Measurements from ENCODE around the gene NEURL2. TPM values are rescaled to one million over a fixed set of nuclear protein-coding genes. Genes with fewer than 3 reads are reported as not detected.

Gene NEURL2
- total and polyA plus RNA-seq, 10 of the 15 experiments (the other 5 are each of a cell fraction or from before 2014, with no cell fraction given): 0.53 to 7.0 (median 2.7) TPM

- TF ChIP-seq ZBTB11 (CRISPR knock-in tag; IDR thresholded peaks at IDR 0.05) (no peak), RAD21 (IDR thresholded peaks at IDR 0.05; ENCODE audit: insufficient read depth, low read depth, low read length) (no peak), TCF12 (IDR thresholded peaks at IDR 0.05; ENCODE audit: low read depth, low read length) (no peak), ZBED1 (IDR thresholded peaks at IDR 0.05; ENCODE audit: borderline replicate concordance) (no peak), ATF2 (IDR thresholded peaks at IDR 0.05; ENCODE audit: low read length) (no peak), YBX1 (IDR thresholded peaks at IDR 0.05) (no peak), E2F8 (IDR thresholded peaks at IDR 0.05; ENCODE audit: low read depth, partially characterized antibody) (no peak), PRDM15 (CRISPR knock-in tag; IDR thresholded peaks at IDR 0.05) (no peak), ZZZ3 (IDR thresholded peaks at IDR 0.05; ENCODE audit: control insufficient read depth, insufficient read length, low read depth) (no peak), NFXL1 (IDR thresholded peaks at IDR 0.05; ENCODE audit: borderline replicate concordance) (no peak), KDM1A (IDR thresholded peaks at IDR 0.05; ENCODE audit: borderline replicate concordance) (no peak)
Measured at GRCh38 chr20:45867819-45868176, 23.2 kb downstream of the NEURL2 start (continued).
